Upper lobe of right lung (tissue), 1 donor: Measurements from ENCODE around the gene C1QL1. TPM values are rescaled to one million over a fixed set of nuclear protein-coding genes. Genes with fewer than 3 reads are reported as not detected.
A peak's percentile ranks its signal among the peaks of the same experiment; 100 is the strongest.

ENCODE experiments used
- ATAC-seq: fragments of 200-7000 bp; cut with Tn5 transposase; one replicate; pipeline ENCODE4 v1.9.1; 2020; ENCODE audit warnings: mild to moderate bottlenecking, moderate library complexity
- DNase-seq: peaks from one replicate; pipeline ENCODE4 v3.0.0-alpha.2; 2020
- H3K27ac ChIP-seq: fragments of 200-600 bp; one replicate; pipeline ENCODE4 v1.8.0; 2022
- H3K27me3 ChIP-seq: fragments of 200-600 bp; one replicate; pipeline ENCODE4 v1.8.0; 2022; ENCODE audit warnings: mild to moderate bottlenecking
- H3K36me3 ChIP-seq: fragments of 200-600 bp; one replicate; pipeline ENCODE4 v1.8.0; 2022
- H3K4me1 ChIP-seq: fragments of 200-600 bp; one replicate; pipeline ENCODE4 v1.8.0; 2022
- H3K4me3 ChIP-seq: fragments of 200-600 bp; one replicate; pipeline ENCODE4 v1.8.0; 2022; ENCODE audit warnings: mild to moderate bottlenecking
- H3K9me3 ChIP-seq: fragments of 200-600 bp; one replicate; pipeline ENCODE4 v1.8.0; 2022
- CTCF ChIP-seq: fragments of 200-600 bp; IDR thresholded peaks from one replicate; pipeline ENCODE4 v1.8.0; 2022; ENCODE audit warnings: antibody characterized with exemption
- intact Hi-C: fragments of 100-400 bp; cut with DNase I; formaldehyde crosslinking; loops from one replicate; pipeline ENCODE4 v1.11.0; 2022
- total RNA-seq: library from RNA; stranded (reverse); fragmentation: NEBNext Ultra II Directional; extraction: Animal tissue kit (Norgen Biotek cat#: 25700); gene quantifications from one replicate; pipeline ENCODE4 v1.2.1, GENCODE V29; 2021
- donor health status: DM: no; HTN: yes; CAD: no; lungs with severe emphysema.

The C1QL1 gene
- total RNA-seq, 1 donor from 2014 or later, result 0.52 TPM

DNA sequence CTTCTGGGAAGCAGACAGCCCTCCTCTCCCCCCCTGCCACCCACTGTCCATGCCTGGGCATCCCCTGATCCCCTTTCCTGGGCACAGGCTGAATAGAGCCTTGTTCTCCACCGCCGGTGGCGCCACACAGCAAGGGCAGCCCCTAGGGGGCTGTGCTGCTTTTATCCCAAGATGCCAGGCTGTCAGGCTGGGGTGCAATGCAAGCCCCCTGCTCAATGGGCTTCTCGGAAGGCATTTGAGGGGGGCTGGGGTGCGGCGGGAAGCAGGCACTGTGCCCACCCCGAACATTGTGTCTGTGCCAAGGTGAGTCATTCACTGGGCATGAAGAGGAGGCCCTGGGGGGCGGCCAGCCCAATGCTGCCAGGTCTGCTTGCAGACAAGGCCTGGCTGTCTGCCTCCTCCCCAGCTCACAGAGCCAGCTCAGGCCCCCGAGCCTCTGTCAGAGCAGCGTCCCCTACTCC is 51.3 kb downstream of the C1QL1 start:
- ATAC-seq, result peak; percentile 6
- H3K4me3 ChIP-seq, result no peak overlapping the region
- peaks cover 15% of the 10 kb centered on the region for H3K27me3 ChIP-seq
- peak; percentile 66 for DNase-seq
- H3K9me3 ChIP-seq, result no peaks in the 10 kb centered on the region
- no peaks in the 10 kb centered on the region for H3K36me3 ChIP-seq
- H3K4me1 ChIP-seq, result no peaks in the 10 kb centered on the region
- no peak overlapping the region for H3K27ac ChIP-seq
- intact Hi-C loops, result loop anchor here (5.0 to 10.0 kb wide), 2 partner anchors 105 to 198 kb away; no protein-coding TSS in a partner anchor
- TF ChIP-seq CTCF, result no peak

DNA sequence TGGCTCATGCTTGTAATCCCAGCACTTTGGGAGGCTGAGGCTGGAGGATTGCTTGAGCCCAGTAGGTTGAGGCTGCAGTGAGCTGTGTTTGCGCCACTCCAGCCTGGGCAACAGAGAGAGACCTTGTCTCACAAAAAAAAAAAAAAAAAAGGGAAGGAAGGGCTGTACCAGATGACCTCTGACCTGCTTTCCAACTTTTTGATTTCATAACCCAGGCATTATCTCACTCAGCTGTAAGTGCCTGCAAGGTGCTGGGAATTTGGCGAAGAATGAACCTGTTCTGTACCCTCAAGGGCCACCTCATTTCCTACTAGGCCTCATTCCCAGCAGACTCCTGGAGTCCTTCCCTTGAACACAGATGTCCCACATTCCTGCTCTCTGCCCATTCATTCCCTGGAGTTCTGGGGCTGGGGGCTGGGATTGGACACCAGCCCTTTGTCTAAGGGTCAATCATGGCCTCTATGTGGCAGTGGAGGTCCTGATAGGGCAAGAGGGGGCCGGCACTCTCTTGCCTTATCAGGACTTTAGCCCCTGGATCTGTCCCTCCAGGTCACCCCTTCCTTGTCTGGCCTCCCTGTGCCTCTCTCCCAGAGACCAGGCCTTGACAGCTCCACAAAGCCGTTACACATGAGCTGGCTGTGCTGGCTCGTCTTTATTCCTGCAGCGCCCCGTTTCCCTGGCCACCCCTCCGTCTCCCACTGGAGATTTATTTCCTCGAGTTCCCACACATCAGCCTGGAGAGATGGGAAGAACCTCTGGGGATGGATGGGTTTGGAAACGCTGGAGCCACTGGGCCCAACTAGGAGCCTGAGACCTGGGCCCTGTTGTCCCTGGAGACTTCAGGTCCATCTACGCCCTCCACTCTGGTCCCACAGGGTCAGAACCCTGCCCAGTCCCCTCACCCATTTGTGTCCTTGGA is 52.0 kb downstream of the C1QL1 start:
- H3K4me1 ChIP-seq, result peaks cover 4% of the 10 kb centered on the region

DNA sequence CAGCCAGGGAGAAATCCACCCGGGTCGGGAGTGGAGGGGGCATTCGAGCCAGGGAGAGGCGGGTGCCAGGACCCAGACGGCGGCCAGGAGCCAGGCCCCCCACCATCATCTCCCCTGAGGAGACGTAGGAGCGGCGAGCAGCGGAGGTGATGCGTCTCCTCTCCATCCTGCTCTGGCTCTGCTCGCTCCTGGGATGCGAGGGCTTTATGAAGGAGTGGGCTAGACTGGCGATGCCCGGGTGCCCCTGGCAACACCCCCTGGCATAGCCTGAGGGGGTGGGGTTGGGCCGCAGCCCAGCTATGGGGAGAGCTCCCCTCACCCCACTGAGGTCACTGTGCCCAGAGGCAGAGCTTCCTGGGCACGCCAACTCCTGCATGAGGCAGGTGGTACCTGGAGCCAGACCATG is 52.8 kb downstream of the C1QL1 start, which contains the start of gene GFAP:
Gene GFAP (minus strand): TSS at position 180 of the 406 bp plus-strand sequence. CDS start 14 bp downstream, at position 166.
- Histone ChIP-seq H3K36me3 (no peaks in the 10 kb centered on the region), H3K4me3 (no peak within 1 kb of the TSS), H3K27ac (no peak within 1 kb of the TSS), H3K27me3 (peaks cover 16% of the 10 kb centered on the region), H3K4me1 (peaks cover 6% of the 10 kb centered on the region), H3K9me3 (no peaks in the 10 kb centered on the region)
- TF ChIP-seq CTCF, result no peak
- DNase-seq, result no peak
- ATAC-seq, result no peak
- intact Hi-C loops, result loop anchor here (5.0 to 10.0 kb wide), 2 partner anchors 107 to 199 kb away; no protein-coding TSS in a partner anchor

More for the DNA sequence above, 52.0 kb downstream of the C1QL1 start:
- intact Hi-C loops, result loop anchor here (5.0 to 10.0 kb wide), 2 partner anchors 106 to 199 kb away; no protein-coding TSS in a partner anchor
- peak; percentile 58 for DNase-seq
- no peak for TF ChIP-seq CTCF
- Histone ChIP-seq H3K36me3 (no peaks in the 10 kb centered on the region), H3K4me3 (no peak overlapping the region), H3K9me3 (no peaks in the 10 kb centered on the region), H3K27me3 (peaks cover 20% of the 10 kb centered on the region), H3K27ac (no peak overlapping the region)
- ATAC-seq, result peak; percentile 9

DNA sequence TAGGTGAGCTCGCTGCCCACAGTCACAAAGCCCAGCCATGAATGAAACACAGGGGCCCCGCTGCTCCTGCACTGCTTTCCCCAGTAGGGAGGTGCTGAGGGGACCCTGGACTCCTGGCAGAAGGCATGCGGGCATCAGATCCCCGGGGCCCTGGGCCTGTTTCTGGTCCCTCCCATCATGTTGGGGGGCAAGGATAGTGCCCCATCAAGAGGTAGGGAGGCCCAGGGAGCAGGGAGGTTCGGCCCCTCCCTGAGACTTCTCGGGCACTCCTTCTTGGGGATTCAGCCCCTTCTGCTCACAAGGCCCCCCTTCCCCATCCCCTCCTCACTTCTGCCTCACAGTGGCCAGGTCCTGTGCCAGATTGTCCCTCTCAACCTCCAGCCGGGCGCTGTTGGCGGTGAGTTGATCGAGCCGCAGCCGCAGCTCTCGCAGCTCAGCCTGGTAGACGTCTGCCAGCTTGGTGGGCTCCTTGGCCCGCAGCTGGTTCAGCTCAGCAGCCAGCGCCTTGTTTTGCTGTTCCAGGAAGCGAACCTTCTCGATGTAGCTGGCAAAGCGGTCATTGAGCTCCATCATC is 53.3 kb downstream of the C1QL1 start:
- H3K27me3 ChIP-seq, result peaks cover 16% of the 10 kb centered on the region

More for the DNA sequence above, 53.3 kb downstream of the C1QL1 start:
- H3K4me1 ChIP-seq, result peaks cover 6% of the 10 kb centered on the region
- H3K27ac ChIP-seq, result no peak overlapping the region
- intact Hi-C loops, result loop anchor here (5.0 to 10.0 kb wide), 2 partner anchors 108 to 200 kb away; no protein-coding TSS in a partner anchor
- H3K36me3 ChIP-seq, result no peaks in the 10 kb centered on the region
- H3K9me3 ChIP-seq, result no peaks in the 10 kb centered on the region
- no peak overlapping the region for H3K4me3 ChIP-seq
- TF ChIP-seq CTCF, result no peak
- DNase-seq, result peak; percentile 61
- ATAC-seq, result no peak
